ENCODE data around the gene ADAMTSL3. TPM values are rescaled to one million over a fixed set of nuclear protein-coding genes. Genes with fewer than 3 reads are reported as not detected.
"Not testable (repeated sequence)": the region's sequence is repeated elsewhere in the genome, so short reads cannot be mapped to it uniquely, and the experiment has no call there.

The ADAMTSL3 gene
- total and polyA plus RNA-seq, 2 of the 8 experiments (the other 6 are each of a cell fraction or from before 2014, with no cell fraction given), result 0.35 to 1.4 TPM

- TF ChIP-seq KDM1A (IDR thresholded peaks at IDR 0.05; ENCODE audit: borderline replicate concordance, low read length), result no peak
Observed at GRCh38 chr15:83753872-83754493, 100.1 kb downstream of the ADAMTSL3 start (continued).

GRCh38 chr15:83757291-83757690 lies 103.4 kb downstream of the ADAMTSL3 start:
- H2BK5ac ChIP-seq (ENCODE audit: low read depth, low read length); H3K27ac ChIP-seq (ENCODE audit: low read depth, low read length); DNase-seq (ENCODE audit: low read depth in 1 of 2, low spot score in 2 of 2); FAIRE-seq; H3K4me2 ChIP-seq (ENCODE audit: insufficient read depth in 1 of 2, low read depth in 2 of 2, low read length in 2 of 2); H2AK5ac ChIP-seq (ENCODE audit: low read depth, low read length); H3K56ac ChIP-seq (replicated peaks; ENCODE audit: insufficient read length, low read depth, low read length); H4K8ac ChIP-seq (ENCODE audit: extremely low read depth, insufficient read depth, low read length); H3K4ac ChIP-seq (replicated peaks; ENCODE audit: insufficient read length, low read depth, low read length); H3K79me2 ChIP-seq (ENCODE audit: control insufficient read depth in 1 of 2, insufficient read depth in 2 of 2, low read length in 2 of 2); H3K36me3 ChIP-seq (ENCODE audit: control insufficient read depth in 2 of 4, insufficient read depth in 4 of 4, low read length in 3 of 4); H2BK20ac ChIP-seq (ENCODE audit: low read length); H3K9ac ChIP-seq (replicated peaks in 1 of 4; ENCODE audit: extremely low read depth in 1 of 4, low read depth in 3 of 4, low read length in 3 of 4); H2BK12ac ChIP-seq (ENCODE audit: low read depth, low read length); H3K4me3 ChIP-seq (ENCODE audit: extremely low read depth in 1 of 4, insufficient read depth in 2 of 4, low read depth in 3 of 4, low read length in 4 of 4); H3K23me2 ChIP-seq (ENCODE audit: low read depth, low read length); H3K14ac ChIP-seq (ENCODE audit: insufficient read length); H2BK15ac ChIP-seq (ENCODE audit: low read length); H4K5ac ChIP-seq (ENCODE audit: insufficient read length, low read depth, low read length); H3K79me1 ChIP-seq (ENCODE audit: low read depth, low read length); H3K23ac ChIP-seq (ENCODE audit: insufficient read length); H4K91ac ChIP-seq (replicated peaks; ENCODE audit: insufficient read length, low read length); H2AFZ ChIP-seq (ENCODE audit: low read length); H4K20me1 ChIP-seq (replicated peaks in 1 of 2; ENCODE audit: control insufficient read depth in 1 of 2, insufficient read depth in 2 of 2, low read length in 2 of 2); H3K27me3 ChIP-seq (replicated peaks in 1 of 4; ENCODE audit: control insufficient read depth in 3 of 4, extremely low read depth in 1 of 4, insufficient read depth in 3 of 4, low read length in 3 of 4); H3K4me1 ChIP-seq (replicated peaks in 1 of 4; ENCODE audit: control insufficient read depth in 3 of 4, insufficient read depth in 4 of 4, low read length in 3 of 4); CTCF ChIA-PET (ENCODE audit: partially characterized antibody); POLR2A ChIA-PET (ENCODE audit: partially characterized antibody); H3K18ac ChIP-seq (ENCODE audit: extremely low read depth, low read length); H2BK120ac ChIP-seq (replicated peaks; ENCODE audit: low read depth, low read length): not testable (repeated sequence)
- 88% methylated on average over 1 of the region's 1 CpG; no CpG with 5 or more reads in 1 of the 2 experiments for WGBS, 2 experiments (ENCODE audit: extremely low coverage in 1 of 2, insufficient coverage in 1 of 2, insufficient read length in 1 of 2, insufficient replicate concordance in 2 of 2, low coverage in 1 of 2, low lambda C conversion rate in 2 of 2, missing lambda C conversion rate in 1 of 2)
- peaks cover 5 to 12% of the 10 kb centered on the region in 2 experiments for H3K9me3 ChIP-seq (ENCODE audit: insufficient read depth in 2 of 2, low read depth in 1 of 2, low read length in 1 of 2)
